ENCODE results near the gene SLC26A9. TPM values are rescaled to one million over a fixed set of nuclear protein-coding genes. Genes with fewer than 3 reads are reported as not detected.

The SLC26A9 gene
- total RNA-seq, 6 experiments from 2014 or later: 0.09 TPM; not detected in 5

DNA sequence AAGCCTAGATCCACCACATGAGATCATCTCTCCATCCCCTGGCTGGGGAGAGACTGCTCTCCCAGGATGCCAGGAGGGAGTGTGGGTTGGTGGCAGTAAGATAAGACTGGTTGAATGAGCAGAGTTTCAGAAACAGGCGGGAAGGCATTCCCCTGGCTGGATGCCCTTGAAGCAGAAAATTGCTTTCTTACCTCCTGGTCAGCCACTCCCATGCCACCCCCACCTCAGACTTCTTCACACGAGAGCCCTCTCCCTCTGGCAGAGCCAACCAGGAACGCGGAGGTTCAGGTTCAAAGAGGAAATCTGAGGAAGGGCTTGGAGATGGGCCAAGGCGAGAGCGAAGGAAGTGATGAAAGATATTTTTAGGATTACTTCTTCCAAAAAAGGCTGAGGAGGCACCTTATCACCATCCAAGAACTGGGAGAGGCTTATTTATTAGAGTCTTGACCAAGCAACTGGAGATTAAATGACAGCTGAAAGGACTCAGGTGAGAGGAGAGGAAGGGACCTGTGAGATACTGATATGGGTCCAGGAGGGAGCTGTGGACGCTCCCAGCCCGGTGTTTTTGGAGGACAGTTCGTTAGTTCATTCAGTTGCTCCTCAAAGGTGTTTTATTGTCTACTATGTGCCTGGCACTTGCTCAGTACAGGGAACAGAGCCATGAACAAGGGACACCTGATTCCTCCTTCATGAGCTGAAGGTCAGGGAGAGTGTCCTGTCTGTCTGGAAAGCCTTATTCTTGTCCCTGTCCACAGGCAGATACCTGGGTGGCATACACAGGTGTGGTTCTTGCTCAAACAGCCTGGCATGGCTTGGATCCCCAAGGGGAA lies 18.9 kb upstream of the SLC26A9 start:
- H3K9me3 ChIP-seq: no peaks in the 10 kb centered on the region
- no peaks in the 10 kb centered on the region for H3K4me1 ChIP-seq
- no peak for DNase-seq
- intact Hi-C loops (cut with DNase I): no loop called here
- no peaks in the 10 kb centered on the region for H3K27me3 ChIP-seq
- 43% methylated on average over 8 of the region's 9 CpGs for WGBS (ENCODE audit: insufficient coverage, low coverage, low lambda C conversion rate, missing lambda C conversion rate)
- H3K36me3 ChIP-seq: no peaks in the 10 kb centered on the region
- H3K4me3 ChIP-seq: no peak overlapping the region
- ATAC-seq: no peak
- TF ChIP-seq, protein P1, sequence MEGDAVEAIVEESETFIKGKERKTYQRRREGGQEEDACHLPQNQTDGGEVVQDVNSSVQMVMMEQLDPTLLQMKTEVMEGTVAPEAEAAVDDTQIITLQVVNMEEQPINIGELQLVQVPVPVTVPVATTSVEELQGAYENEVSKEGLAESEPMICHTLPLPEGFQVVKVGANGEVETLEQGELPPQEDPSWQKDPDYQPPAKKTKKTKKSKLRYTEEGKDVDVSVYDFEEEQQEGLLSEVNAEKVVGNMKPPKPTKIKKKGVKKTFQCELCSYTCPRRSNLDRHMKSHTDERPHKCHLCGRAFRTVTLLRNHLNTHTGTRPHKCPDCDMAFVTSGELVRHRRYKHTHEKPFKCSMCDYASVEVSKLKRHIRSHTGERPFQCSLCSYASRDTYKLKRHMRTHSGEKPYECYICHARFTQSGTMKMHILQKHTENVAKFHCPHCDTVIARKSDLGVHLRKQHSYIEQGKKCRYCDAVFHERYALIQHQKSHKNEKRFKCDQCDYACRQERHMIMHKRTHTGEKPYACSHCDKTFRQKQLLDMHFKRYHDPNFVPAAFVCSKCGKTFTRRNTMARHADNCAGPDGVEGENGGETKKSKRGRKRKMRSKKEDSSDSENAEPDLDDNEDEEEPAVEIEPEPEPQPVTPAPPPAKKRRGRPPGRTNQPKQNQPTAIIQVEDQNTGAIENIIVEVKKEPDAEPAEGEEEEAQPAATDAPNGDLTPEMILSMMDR (IDR thresholded peaks at IDR 0.05): no peak
- no peak for TF ChIP-seq POLR2A (IDR thresholded peaks at IDR 0.05)
- H3K27ac ChIP-seq: no peak overlapping the region

DNA sequence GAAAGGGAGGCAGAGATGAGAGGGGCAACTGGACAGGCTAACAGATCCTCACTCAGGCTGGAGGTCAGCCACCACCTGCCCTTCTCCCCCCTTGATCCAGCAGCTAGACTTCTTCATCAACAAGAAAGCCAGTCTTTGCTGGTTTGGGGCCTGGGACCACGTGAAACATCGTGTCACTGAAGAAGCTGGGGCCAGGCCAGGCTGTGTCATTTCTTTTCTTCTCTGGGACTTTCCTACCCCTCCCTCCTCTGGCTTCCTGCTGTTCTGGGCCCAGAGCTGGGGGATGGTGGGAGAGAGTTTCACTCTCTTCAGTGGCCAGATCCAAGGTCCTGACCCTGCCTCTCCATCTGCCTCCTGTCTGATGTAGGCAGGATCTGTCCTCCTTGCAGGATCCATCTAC lies 18.1 kb upstream of the SLC26A9 start:
- Histone ChIP-seq H3K9me3 (no peaks in the 10 kb centered on the region), H3K27me3 (no peaks in the 10 kb centered on the region), H3K27ac (no peak overlapping the region), H3K36me3 (no peaks in the 10 kb centered on the region), H3K4me1 (no peaks in the 10 kb centered on the region), H3K4me3 (no peak overlapping the region)
- WGBS (ENCODE audit: insufficient coverage, low coverage, low lambda C conversion rate, missing lambda C conversion rate): 51% methylated on average over 2 of the region's 2 CpGs
- peak; percentile 11 to 69 (median 32) for ATAC-seq
- no peak for TF ChIP-seq POLR2A (IDR thresholded peaks at IDR 0.05)
- TF ChIP-seq, protein P1 (IDR thresholded peaks at IDR 0.05): no peak
- intact Hi-C loops (cut with DNase I): no loop called here
- DNase-seq: no peak

DNA sequence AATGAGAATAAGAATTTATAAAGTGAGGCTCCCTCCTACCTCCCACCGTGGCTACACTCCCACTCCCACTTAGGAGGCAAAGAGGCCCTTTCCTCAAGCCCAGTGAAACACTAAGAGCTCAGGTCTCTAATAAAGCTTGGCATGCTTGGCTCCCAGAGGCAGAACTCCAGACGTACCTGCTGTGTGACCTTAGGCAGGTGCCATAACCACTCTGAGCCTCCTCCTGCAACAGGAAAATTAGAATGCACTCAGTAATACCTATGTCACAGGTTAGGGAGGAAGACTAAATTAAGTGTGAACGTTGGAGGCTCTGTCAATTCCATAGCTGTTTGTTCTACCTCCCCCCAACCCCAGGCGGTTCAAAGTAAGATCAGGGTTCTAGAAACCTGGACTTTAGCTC lies 16.5 kb upstream of the SLC26A9 start:
- no peak for DNase-seq
- Histone ChIP-seq H3K4me1 (no peaks in the 10 kb centered on the region), H3K9me3 (no peaks in the 10 kb centered on the region), H3K27ac (no peak overlapping the region), H3K4me3 (no peak overlapping the region), H3K36me3 (no peaks in the 10 kb centered on the region), H3K27me3 (no peaks in the 10 kb centered on the region)
- WGBS (ENCODE audit: insufficient coverage, low coverage, low lambda C conversion rate, missing lambda C conversion rate): 67% methylated on average over 4 of the region's 4 CpGs
- intact Hi-C loops (cut with DNase I): no loop called here
- ATAC-seq: no peak
- TF ChIP-seq, protein P1 (IDR thresholded peaks at IDR 0.05): no peak
- TF ChIP-seq POLR2A (IDR thresholded peaks at IDR 0.05): no peak

DNA sequence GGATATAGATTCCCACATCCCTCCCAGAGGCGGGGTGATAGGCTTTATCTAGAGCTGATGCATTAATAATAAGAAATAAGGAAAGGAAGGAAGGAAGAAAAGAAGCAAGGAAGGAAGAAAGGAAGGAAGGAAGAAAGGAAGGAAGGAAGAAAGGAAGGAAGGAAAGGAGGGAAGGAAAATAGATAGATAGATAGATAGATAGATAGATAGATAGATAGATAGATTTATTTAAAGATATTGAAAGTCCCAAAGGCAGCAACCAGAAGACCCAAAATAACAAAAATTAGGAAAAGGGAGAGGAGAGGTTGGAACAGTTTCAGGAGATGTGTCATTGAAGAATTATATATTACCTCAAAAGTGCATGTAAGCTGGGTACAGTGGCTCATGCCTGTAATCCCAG lies 12.2 kb upstream of the SLC26A9 start:
- intact Hi-C loops (cut with DNase I): no loop called here
- H3K9me3 ChIP-seq: no peaks in the 10 kb centered on the region
- H3K36me3 ChIP-seq: no peaks in the 10 kb centered on the region
- no peak overlapping the region for H3K4me3 ChIP-seq
- no peak for ATAC-seq
- H3K4me1 ChIP-seq: no peaks in the 10 kb centered on the region
- TF ChIP-seq, protein P1 (IDR thresholded peaks at IDR 0.05): no peak
- no peak for TF ChIP-seq POLR2A (IDR thresholded peaks at IDR 0.05)
- H3K27me3 ChIP-seq: no peaks in the 10 kb centered on the region
- H3K27ac ChIP-seq: no peak overlapping the region
- WGBS (ENCODE audit: insufficient coverage, low coverage, low lambda C conversion rate, missing lambda C conversion rate): 71% methylated on average over 1 of the region's 1 CpG
- DNase-seq: no peak
